Mucosa of rectum (tissue), 2 donors: ENCODE measurements around the gene CIROP.
A peak's percentile ranks its signal among the peaks of the same experiment; 100 is the strongest.

Experiments
- H3K27ac ChIP-seq, 2 donors: one replicate each; pipeline ENCODE4 v1.7.0; 2013; ENCODE audit warnings: inconsistent platforms in 2 of 2, low read depth in 2 of 2, low read length in 2 of 2
- H3K27me3 ChIP-seq, 2 donors: one replicate each; pipeline ENCODE4 v1.7.0; 2013; ENCODE audit warnings: low read length in 2 of 2; ENCODE audit not compliant: control insufficient read depth in 2 of 2, insufficient read depth in 2 of 2
- H3K36me3 ChIP-seq, 2 donors: one replicate each; pipeline ENCODE4 v1.7.0; 2013; ENCODE audit warnings: low read length in 2 of 2; ENCODE audit not compliant: control insufficient read depth in 2 of 2, insufficient read depth in 2 of 2
- H3K4me1 ChIP-seq, 2 donors: one replicate each; pipeline ENCODE4 v1.7.0; 2013; ENCODE audit warnings: low read length in 2 of 2, mild to moderate bottlenecking in 1 of 2; ENCODE audit not compliant: control insufficient read depth in 2 of 2, insufficient read depth in 2 of 2
- H3K4me3 ChIP-seq, 2 donors: one replicate each; pipeline ENCODE4 v1.7.0; 2013; ENCODE audit warnings: low read length in 2 of 2
- H3K9ac ChIP-seq, 2 donors: one replicate each; pipeline ENCODE4 v1.7.0; 2013; ENCODE audit warnings: low read length in 2 of 2, low read depth in 1 of 2, mild to moderate bottlenecking in 1 of 2
- H3K9me3 ChIP-seq, 2 donors: one replicate each; pipeline ENCODE4 v1.7.0; 2013; ENCODE audit warnings: low read length in 2 of 2; ENCODE audit not compliant: control insufficient read depth in 2 of 2
- donor health status: healthy.
- donor health status: Normal muscosa, but diverticular disease.

CIROP gene

GRCh38 chr14:23086565-23086964, 18.2 kb downstream of the CIROP start:
- H3K27ac ChIP-seq = no peak overlapping the region

GRCh38 chr14:23085458-23085857, 19.3 kb downstream of the CIROP start:
- H3K9me3 ChIP-seq = no peaks in the 10 kb centered on the region
- H3K36me3 ChIP-seq = peaks cover 57 to 60% of the 10 kb centered on the region in 2 donors
- no peaks in the 10 kb centered on the region for H3K27me3 ChIP-seq
- no peak overlapping the region for H3K4me3 ChIP-seq
- no peak overlapping the region for H3K9ac ChIP-seq
- H3K27ac ChIP-seq = no peak overlapping the region
- no peaks in the 10 kb centered on the region for H3K4me1 ChIP-seq

More at GRCh38 chr14:23086565-23086964, 18.2 kb downstream of the CIROP start:
- Histone ChIP-seq H3K36me3 (peaks cover 53 to 57% of the 10 kb centered on the region in 2 donors), H3K4me1 (no peaks in the 10 kb centered on the region), H3K9me3 (no peaks in the 10 kb centered on the region), H3K4me3 (no peak overlapping the region), H3K9ac (no peak overlapping the region), H3K27me3 (no peaks in the 10 kb centered on the region)

DNA sequence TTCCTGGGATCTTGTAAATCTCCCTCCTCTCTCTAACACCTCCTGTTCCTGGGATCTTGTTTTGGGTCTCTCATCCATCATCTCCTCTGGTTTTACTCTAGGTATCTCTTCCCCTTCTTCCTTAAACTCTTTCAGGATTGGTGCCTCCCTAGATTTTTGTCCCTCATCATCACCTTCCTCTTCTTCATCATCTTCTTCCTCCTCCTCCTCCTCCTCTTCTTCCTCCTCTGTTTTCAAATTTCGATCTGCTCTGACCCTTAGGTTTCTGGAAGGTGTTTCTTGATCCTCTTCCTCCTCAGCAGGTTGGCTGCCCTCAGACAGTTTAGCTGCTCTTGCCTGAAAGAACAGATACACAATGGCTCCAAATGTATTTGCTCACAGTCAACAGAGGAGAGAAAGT, 24.3 kb downstream of the CIROP start:
- Histone ChIP-seq H3K27me3 (no peaks in the 10 kb centered on the region), H3K36me3 (peaks cover 65% of the 10 kb centered on the region in 2 donors), H3K9ac (no peak overlapping the region), H3K27ac (no peak overlapping the region), H3K9me3 (no peaks in the 10 kb centered on the region), H3K4me3 (no peak overlapping the region), H3K4me1 (peaks cover 0 to 3% of the 10 kb centered on the region in 2 donors)

- Histone ChIP-seq H3K9ac (no peak overlapping the region), H3K4me3 (no peak overlapping the region), H3K27ac (no peak overlapping the region)
Observed at GRCh38 chr14:23079716-23080115, 25.1 kb downstream of the CIROP start.

DNA sequence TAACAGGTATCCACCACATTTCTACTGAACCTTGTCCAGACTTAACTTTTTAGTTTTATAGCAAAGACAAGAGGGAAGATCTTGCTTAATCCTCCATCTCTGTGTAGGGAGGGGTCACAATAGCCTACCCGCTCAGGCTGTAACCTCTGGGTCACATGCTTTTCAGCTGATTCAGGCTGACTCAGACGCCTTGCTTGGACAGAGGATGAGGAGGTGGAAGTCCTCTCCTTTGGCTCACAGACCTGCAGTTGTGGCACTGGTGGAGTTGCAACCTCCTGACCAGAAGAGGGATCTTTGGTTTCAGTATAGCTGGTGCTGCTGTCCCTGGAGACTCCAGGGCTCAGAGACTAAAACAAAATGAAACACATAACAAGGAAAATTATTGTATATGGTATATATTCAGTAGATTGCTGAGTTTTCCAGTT, 26.1 kb downstream of the CIROP start:
- H3K9ac ChIP-seq = no peak overlapping the region
- H3K4me3 ChIP-seq = no peak overlapping the region
- H3K36me3 ChIP-seq = peaks cover 68 to 70% of the 10 kb centered on the region in 2 donors
- no peaks in the 10 kb centered on the region for H3K9me3 ChIP-seq
- H3K27ac ChIP-seq = peak overlapping the region in 1 of 2 donors; percentile 29
- no peaks in the 10 kb centered on the region for H3K27me3 ChIP-seq
- H3K4me1 ChIP-seq = peaks cover 0 to 3% of the 10 kb centered on the region in 2 donors

More at GRCh38 chr14:23079716-23080115, 25.1 kb downstream of the CIROP start:
- peaks cover 65 to 66% of the 10 kb centered on the region in 2 donors for H3K36me3 ChIP-seq
- H3K27me3 ChIP-seq = no peaks in the 10 kb centered on the region
- H3K9me3 ChIP-seq = no peaks in the 10 kb centered on the region
- peaks cover 0 to 3% of the 10 kb centered on the region in 2 donors for H3K4me1 ChIP-seq

- Histone ChIP-seq H3K9me3 (no peaks in the 10 kb centered on the region), H3K27me3 (no peaks in the 10 kb centered on the region), H3K9ac (no peak overlapping the region), H3K27ac (peak overlapping the region in 1 of 2 donors; percentile 10), H3K36me3 (peaks cover 69 to 73% of the 10 kb centered on the region in 2 donors), H3K4me3 (no peak overlapping the region), H3K4me1 (peaks cover 0 to 3% of the 10 kb centered on the region in 2 donors)
Observed at GRCh38 chr14:23077962-23078361, 26.8 kb downstream of the CIROP start.

- H3K36me3 ChIP-seq = peaks cover 77 to 80% of the 10 kb centered on the region in 2 donors
Observed at GRCh38 chr14:23076785-23077408, 27.9 kb downstream of the CIROP start.

GRCh38 chr14:23074906-23075305, 29.9 kb downstream of the CIROP start:
- no peak overlapping the region for H3K27ac ChIP-seq
- no peaks in the 10 kb centered on the region for H3K27me3 ChIP-seq
- H3K4me3 ChIP-seq = no peak overlapping the region
- H3K36me3 ChIP-seq = peaks cover 58 to 61% of the 10 kb centered on the region in 2 donors
- H3K4me1 ChIP-seq = peaks cover 19 to 20% of the 10 kb centered on the region in 2 donors
- no peaks in the 10 kb centered on the region for H3K9me3 ChIP-seq
- no peak overlapping the region for H3K9ac ChIP-seq

More at GRCh38 chr14:23076785-23077408, 27.9 kb downstream of the CIROP start:
- H3K4me3 ChIP-seq = no peak overlapping the region
- no peaks in the 10 kb centered on the region for H3K9me3 ChIP-seq
- H3K27ac ChIP-seq = no peak overlapping the region
- peaks cover 8 to 11% of the 10 kb centered on the region in 2 donors for H3K4me1 ChIP-seq
- H3K27me3 ChIP-seq = no peaks in the 10 kb centered on the region
- H3K9ac ChIP-seq = no peak overlapping the region

- peaks cover 24 to 25% of the 10 kb centered on the region in 2 donors for H3K4me1 ChIP-seq
- no peaks in the 10 kb centered on the region for H3K27me3 ChIP-seq
- no peaks in the 10 kb centered on the region for H3K9me3 ChIP-seq
- peaks cover 47 to 54% of the 10 kb centered on the region in 2 donors for H3K36me3 ChIP-seq
- H3K27ac ChIP-seq = peak overlapping the region; percentile 49 to 53
- peak overlapping the region; percentile 77 to 91 for H3K4me3 ChIP-seq
- peak overlapping the region; percentile 37 to 73 for H3K9ac ChIP-seq
Observed at GRCh38 chr14:23071921-23072539, 32.8 kb downstream of the CIROP start.

GRCh38 chr14:23071244-23071920, 33.4 kb downstream of the CIROP start:
- peak overlapping the region; percentile 49 to 53 for H3K27ac ChIP-seq
- peaks cover 24 to 25% of the 10 kb centered on the region in 2 donors for H3K4me1 ChIP-seq
- H3K36me3 ChIP-seq = peaks cover 47 to 54% of the 10 kb centered on the region in 2 donors
- no peaks in the 10 kb centered on the region for H3K9me3 ChIP-seq
- no peaks in the 10 kb centered on the region for H3K27me3 ChIP-seq
- H3K4me3 ChIP-seq = peak overlapping the region; percentile 77 to 91
- peak overlapping the region; percentile 73 to 79 for H3K9ac ChIP-seq
